Left kidney (tissue), 2 donors: ENCODE measurements around the gene SOX2. TPM values are rescaled to one million over a fixed set of nuclear protein-coding genes. Genes with fewer than 3 reads are reported as not detected.

ENCODE experiments used
- DNase-seq: peaks from one replicate; pipeline ENCODE4 v3.0.0-alpha.2; 2013
- polyA plus RNA-seq: library from polyadenylated mRNA; unstranded; fragments of 120-200 nt; gene quantifications from one replicate; pipeline ENCODE4 v1.2.1, GENCODE V29; 2013; ENCODE audit not compliant: insufficient read length

SOX2 gene
- polyA plus RNA-seq, 1 donor, result 0.30 TPM

- DNase-seq, result no peak
Observed at GRCh38 chr3:181703601-181704420, 7.9 kb upstream of the SOX2 start.

- no peak for DNase-seq
Observed at GRCh38 chr3:181704421-181705085, 7.2 kb upstream of the SOX2 start.

- DNase-seq, result no peak
Observed at GRCh38 chr3:181705086-181705480, 6.6 kb upstream of the SOX2 start.

- DNase-seq, result no peak
Observed at GRCh38 chr3:181707980-181708379, 3.7 kb upstream of the SOX2 start.

- peak; percentile 77 for DNase-seq
Observed at GRCh38 chr3:181709537-181710279, 2.0 kb upstream of the SOX2 start.

GRCh38 chr3:181710345-181711291, 1.1 kb upstream of the SOX2 start:
- no peak for DNase-seq

- DNase-seq, result no peak
Observed at GRCh38 chr3:181712226-181712552, 464 bp downstream of the SOX2 start.

- no peak for DNase-seq
Observed at GRCh38 chr3:181712553-181713279, 991 bp downstream of the SOX2 start.

- no peak for DNase-seq
Observed at GRCh38 chr3:181713280-181713647, 1.5 kb downstream of the SOX2 start.

GRCh38 chr3:181713676-181714612, 2.2 kb downstream of the SOX2 start:
- no peak for DNase-seq

- DNase-seq, result no peak
Observed at GRCh38 chr3:181715571-181716340, 4.0 kb downstream of the SOX2 start.

- no peak for DNase-seq
Observed at GRCh38 chr3:181716966-181717365, 5.2 kb downstream of the SOX2 start.

GRCh38 chr3:181717549-181718171, 5.9 kb downstream of the SOX2 start:
- no peak for DNase-seq

- no peak for DNase-seq
Observed at GRCh38 chr3:181718369-181718768, 6.6 kb downstream of the SOX2 start.

GRCh38 chr3:181718987-181719911, 7.5 kb downstream of the SOX2 start:
- DNase-seq, result no peak

GRCh38 chr3:181719991-181720680, 8.4 kb downstream of the SOX2 start:
- DNase-seq, result no peak
